ENCODE data around the gene NMRAL1. TPM values are rescaled to one million over a fixed set of nuclear protein-coding genes. Genes with fewer than 3 reads are reported as not detected.

The NMRAL1 gene
- 42.5 to 48.7 TPM (median 46.5 TPM) in 5 replicates for total RNA-seq (2022; extraction: Qiagen RNA extraction)

DNA sequence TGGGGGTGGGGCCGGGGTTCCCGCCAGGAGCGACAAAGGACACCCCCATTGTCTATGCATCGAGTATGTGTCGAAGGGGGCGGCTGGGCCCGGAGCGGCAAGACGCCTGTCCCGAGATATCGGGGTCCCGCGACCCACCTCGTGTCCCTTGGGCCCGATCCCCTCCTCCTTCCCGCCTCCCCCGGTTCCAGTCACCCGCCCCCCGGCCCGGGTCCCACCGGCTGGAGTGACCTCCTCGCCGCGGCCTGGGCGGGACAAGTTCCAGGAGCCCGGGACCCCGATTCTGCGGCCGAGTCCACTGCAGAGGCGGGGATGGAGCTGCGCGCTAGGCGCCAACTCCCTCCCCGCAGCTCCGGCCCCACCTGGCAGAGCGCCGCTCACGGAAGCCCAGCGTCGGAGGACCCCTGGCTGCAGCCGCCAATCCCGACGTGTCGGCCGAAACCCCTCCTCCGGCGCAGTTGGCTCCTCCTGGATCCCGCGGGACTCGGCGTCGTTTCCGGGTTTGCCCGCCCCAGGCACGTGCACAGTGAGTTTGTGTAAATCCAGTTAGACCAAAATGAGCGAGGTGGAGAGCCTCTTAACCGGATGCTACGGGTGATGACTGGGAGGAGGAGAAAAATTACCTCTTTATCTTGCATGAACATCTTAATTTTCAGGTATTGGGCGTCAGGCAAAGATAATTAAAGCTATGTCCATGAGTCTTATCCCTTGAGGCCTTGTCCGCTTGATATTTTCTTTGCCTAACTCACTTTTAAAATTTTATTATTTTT, at the start of gene NMRAL1:
NMRAL1 (minus strand) TSS at position 434 of the 770 bp plus-strand sequence. CDS start 493 bp downstream, outside the sequence.

DNA sequence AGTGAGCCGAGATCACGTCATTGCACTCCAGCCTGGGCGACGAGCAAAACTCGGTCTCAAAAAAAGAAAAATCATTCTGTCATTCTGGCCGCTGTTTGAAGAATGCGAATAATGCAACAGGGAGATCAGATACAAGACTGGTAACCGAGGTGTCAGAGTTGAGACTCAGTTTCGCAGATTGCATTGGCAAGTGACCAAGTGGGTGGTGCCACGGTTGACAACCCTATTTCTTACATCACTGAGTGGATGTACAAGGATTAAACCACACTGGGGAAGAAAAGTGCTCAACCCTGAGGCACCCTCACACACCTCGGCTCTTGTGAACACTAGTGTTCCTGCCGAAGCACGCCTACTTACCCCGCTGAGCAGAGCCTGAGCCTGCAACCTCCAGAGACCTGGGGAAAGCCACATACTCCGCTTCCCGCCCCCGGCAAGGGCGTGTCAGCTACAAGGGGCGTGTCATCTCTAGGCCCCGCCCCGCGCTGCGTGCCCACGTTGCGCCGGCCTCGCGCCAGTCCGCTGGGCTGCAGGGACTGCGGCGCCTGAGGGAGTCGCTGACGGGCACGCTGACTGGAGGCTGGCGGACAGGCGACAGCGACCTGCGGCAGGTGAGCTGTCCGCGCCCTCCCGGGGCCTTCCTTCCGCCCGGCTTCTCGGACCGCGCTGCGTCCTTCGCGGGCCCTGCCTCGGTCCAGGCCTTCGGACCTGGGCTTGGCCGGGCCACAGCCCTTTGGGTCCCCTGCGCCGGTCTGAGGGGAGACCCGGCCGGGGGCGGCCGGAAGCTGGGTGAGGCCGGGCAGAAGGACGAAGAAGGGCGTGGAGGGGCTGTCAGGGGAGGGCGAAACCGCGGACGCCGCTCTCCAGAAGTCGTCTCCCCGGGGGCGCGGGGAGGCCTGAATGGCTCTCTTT, 1.7 kb upstream of the NMRAL1 start, which contains the start of gene HMOX2:
HMOX2 (plus strand) TSS at position 519 of the 909 bp plus-strand sequence. CDS start 29,127 bp downstream, outside the sequence.

DNA sequence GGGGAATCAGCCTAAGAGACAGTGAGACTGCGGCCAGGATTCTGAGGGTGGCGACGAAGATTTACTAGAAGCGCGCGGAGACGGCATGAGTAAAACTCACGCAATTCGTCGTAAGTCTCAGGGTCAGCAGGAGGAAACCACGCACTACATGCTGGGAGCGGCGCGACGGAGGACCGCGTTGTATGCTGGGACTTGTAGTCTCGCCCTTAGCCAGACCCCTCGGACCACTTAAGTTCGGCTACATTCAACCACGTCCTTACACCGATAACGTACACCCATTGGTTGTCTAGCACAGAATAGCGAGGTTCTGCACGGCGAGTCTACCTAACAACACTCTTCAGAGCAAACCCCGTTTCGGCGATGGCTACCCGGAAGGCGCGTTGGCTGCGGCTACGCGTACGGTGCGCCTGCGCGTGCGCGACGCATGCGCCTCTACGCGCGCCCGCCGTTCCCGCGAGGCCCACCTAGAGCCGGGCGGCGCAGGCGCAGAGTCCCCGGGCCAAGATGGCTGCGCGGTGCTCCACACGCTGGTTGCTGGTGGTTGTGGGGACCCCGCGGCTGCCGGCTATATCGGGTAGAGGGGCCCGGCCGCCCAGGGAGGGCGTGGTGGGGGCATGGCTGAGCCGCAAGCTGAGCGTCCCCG, 48.9 kb downstream of the NMRAL1 start, which contains the start of gene DNAJA3:
DNAJA3 (plus strand) TSS at position 491 of the 643 bp plus-strand sequence; CDS start at position 505, 14 bp downstream.

DNA sequence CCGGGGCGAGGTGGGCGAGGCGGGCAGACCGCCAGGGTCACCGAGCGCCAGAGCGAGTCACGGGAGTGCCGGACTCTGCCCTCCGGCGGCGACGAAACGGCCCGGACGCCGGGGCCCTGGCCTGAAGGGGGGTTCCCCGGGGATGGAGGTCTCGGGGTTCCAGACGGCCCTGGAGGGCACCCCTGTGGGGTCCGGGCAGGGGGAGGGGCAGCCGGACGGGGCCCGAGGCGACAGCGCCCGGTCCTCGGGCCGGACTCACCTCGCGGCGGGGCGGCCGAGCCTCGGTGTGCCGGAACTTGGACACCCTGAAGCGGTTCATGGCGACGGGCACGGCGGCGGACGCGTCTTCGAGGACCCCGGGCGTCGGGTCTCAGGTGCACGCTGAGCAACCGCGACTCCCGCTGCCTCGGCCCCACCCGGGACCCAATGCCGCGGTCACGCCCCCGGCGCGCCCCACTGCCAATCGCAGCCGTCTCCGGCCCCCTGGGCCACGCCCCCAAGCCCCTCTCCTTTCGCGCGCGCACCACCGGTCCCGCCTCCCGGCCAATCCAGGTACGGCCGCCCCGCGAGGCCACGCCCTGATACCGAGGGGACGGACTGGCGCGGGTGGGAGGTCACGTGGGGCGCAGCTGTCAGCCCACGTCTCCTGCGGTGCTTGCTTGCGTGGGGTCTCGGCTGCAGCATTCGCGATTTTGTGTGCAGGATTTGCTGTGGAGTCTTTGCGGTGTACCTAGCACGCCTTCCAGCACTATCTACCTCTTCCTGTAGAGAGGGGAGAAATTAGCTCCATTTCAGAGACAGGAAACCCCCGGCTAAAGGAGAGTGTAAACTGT, 58.0 kb downstream of the NMRAL1 start, which contains the start of gene CORO7:
CORO7 (minus strand) TSS at position 397 of the 833 bp plus-strand sequence; CDS start at position 319, 78 bp downstream.

Other genes starting within 250 kb of the NMRAL1 start
- 0.03 to 0.08 TPM (median 0.06 TPM) in 5 replicates for gene SRL, start 232.5 kb downstream of the NMRAL1 start, total RNA-seq (2022; extraction: Qiagen RNA extraction)
- 12.8 to 16.9 TPM (median 14.4 TPM) in 5 replicates for gene TFAP4, start 201.6 kb downstream of the NMRAL1 start, total RNA-seq (2022; extraction: Qiagen RNA extraction)
- 22.2 to 27.5 TPM (median 25.3 TPM) in 5 replicates for gene GLIS2, start 158.6 kb downstream of the NMRAL1 start, total RNA-seq (2022; extraction: Qiagen RNA extraction)
- gene PAM16, start 123.3 kb downstream of the NMRAL1 start, total RNA-seq (2022; extraction: Qiagen RNA extraction), result 52.1 to 77.7 TPM (median 77.1 TPM) in 5 replicates
- 4.0 to 6.0 TPM (median 5.5 TPM) in 5 replicates for gene VASN, start 102.8 kb downstream of the NMRAL1 start, total RNA-seq (2022; extraction: Qiagen RNA extraction)
- 13.1 to 18.8 TPM (median 18.2 TPM) in 5 replicates for gene CORO7, start 58.0 kb downstream of the NMRAL1 start, total RNA-seq (2022; extraction: Qiagen RNA extraction)
- gene DNAJA3, start 48.8 kb downstream of the NMRAL1 start, total RNA-seq (2022; extraction: Qiagen RNA extraction), result 67.9 to 70.4 TPM (median 68.8 TPM) in 5 replicates
- gene HMOX2, start 1.8 kb upstream of the NMRAL1 start, total RNA-seq (2022; extraction: Qiagen RNA extraction), result 57.4 to 69.7 TPM (median 64.8 TPM) in 5 replicates
- gene CDIP1, start 64.1 kb upstream of the NMRAL1 start, total RNA-seq (2022; extraction: Qiagen RNA extraction), result 12.7 to 14.8 TPM (median 14.1 TPM) in 5 replicates
- gene C16orf96, start 81.7 kb upstream of the NMRAL1 start, total RNA-seq (2022; extraction: Qiagen RNA extraction), result 0.05 to 0.08 TPM (median 0.06 TPM) in 4 of 5 replicates, not detected in the other
- gene UBALD1, start 140.3 kb upstream of the NMRAL1 start, total RNA-seq (2022; extraction: Qiagen RNA extraction), result 36.7 to 60.9 TPM (median 55.0 TPM) in 5 replicates
- gene MGRN1, start 150.2 kb upstream of the NMRAL1 start, total RNA-seq (2022; extraction: Qiagen RNA extraction), result 40.2 to 44.2 TPM (median 42.4 TPM) in 5 replicates
- 16.6 to 27.4 TPM (median 24.5 TPM) in 5 replicates for gene NUDT16L1, start 218.9 kb upstream of the NMRAL1 start, total RNA-seq (2022; extraction: Qiagen RNA extraction)